Upper lobe of left lung (tissue), 4 donors: ENCODE data around the gene OPCML.

Experiments used
- EP300 ChIP-seq, 4 donors: sonication (generic); formaldehyde crosslinking; IDR thresholded peaks; one replicate each; pipeline ENCODE4 v1.5.1; 2017; ENCODE audit warnings: antibody characterized with exemption in 4 of 4, control low read depth in 2 of 4
- POLR2A ChIP-seq, 4 donors: fragments of 450-650 bp; IDR thresholded peaks; one replicate each; pipeline ENCODE4 v1.5.1; 2016 to 2017; ENCODE audit warnings: antibody characterized with exemption in 4 of 4, mild to moderate bottlenecking in 2 of 4
- POLR2AphosphoS5 ChIP-seq, 2 donors: sonication (generic); formaldehyde crosslinking; IDR thresholded peaks; one replicate each; pipeline ENCODE4 v1.5.1; 2017; ENCODE audit warnings: antibody characterized with exemption in 2 of 2
- TF ChIP-seq, protein P1 (sequence below), 6 experiments: fragments of 450-650 bp in 4 of 6; fragments of 200-600 bp in 2 of 6; sonication (generic) in 2 of 6; IDR thresholded peaks; one replicate each; pipeline ENCODE4 v1.5.1; 2016 to 2019; ENCODE audit warnings: antibody characterized with exemption in 6 of 6

DNA sequence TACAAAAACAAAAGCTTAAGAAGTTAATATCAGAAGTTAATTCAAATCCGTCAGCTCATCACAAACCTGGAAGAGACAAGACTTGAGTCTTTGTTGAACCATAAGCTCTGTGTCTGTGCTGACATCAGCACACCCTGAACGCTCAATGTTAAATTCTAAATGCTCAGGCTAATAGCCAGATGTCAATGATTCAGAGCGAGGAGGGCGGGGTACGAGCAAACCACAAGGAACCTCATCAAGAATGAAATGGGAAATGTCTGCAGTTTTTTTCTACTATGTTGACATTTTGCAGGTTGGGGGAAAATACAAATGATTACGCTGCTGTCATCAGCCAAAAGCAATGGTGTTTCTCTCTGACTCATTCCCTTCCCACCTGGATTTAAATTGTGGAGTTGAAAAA is 1104.7 kb downstream of the OPCML start:
- TF ChIP-seq, protein P1, sequence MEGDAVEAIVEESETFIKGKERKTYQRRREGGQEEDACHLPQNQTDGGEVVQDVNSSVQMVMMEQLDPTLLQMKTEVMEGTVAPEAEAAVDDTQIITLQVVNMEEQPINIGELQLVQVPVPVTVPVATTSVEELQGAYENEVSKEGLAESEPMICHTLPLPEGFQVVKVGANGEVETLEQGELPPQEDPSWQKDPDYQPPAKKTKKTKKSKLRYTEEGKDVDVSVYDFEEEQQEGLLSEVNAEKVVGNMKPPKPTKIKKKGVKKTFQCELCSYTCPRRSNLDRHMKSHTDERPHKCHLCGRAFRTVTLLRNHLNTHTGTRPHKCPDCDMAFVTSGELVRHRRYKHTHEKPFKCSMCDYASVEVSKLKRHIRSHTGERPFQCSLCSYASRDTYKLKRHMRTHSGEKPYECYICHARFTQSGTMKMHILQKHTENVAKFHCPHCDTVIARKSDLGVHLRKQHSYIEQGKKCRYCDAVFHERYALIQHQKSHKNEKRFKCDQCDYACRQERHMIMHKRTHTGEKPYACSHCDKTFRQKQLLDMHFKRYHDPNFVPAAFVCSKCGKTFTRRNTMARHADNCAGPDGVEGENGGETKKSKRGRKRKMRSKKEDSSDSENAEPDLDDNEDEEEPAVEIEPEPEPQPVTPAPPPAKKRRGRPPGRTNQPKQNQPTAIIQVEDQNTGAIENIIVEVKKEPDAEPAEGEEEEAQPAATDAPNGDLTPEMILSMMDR (IDR thresholded peaks at IDR 0.05): no peak
- no peak for TF ChIP-seq POLR2A (IDR thresholded peaks at IDR 0.05)
- no peak for TF ChIP-seq EP300 (IDR thresholded peaks at IDR 0.05)
- no peak for TF ChIP-seq POLR2AphosphoS5 (IDR thresholded peaks at IDR 0.05)
